ENCODE results near the gene SRMS.
A peak's percentile ranks its signal among the peaks of the same experiment; 100 is the strongest.

The SRMS gene

DNA sequence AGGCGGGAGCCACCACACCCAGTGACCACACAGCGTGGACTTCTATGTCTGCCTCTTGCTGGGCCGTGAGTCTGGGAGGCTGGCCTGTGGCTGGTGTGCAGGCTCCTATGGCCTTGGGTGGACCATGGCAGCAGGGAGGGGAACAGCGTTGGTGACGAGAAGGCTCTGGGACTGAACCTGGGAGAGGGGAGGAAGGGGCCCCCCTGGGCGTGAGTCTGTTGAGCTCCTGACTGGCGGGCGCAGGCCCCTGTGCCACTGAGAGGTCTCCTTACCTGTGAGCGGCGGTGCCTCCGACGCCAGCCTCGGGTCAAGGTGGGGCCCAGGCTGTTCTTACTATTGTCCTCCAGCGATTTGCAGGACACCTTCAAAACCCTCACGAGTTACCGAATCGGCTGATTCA is 39.2 kb upstream of the SRMS start:
- H3K4me3 ChIP-seq (ENCODE audit: control insufficient read depth in 1 of 7, extremely low read depth in 1 of 7, insufficient read depth in 4 of 7, low read depth in 2 of 7, low read length in 6 of 7): no peak overlapping the region
- no peak overlapping the region for H3K27ac ChIP-seq (ENCODE audit: insufficient read depth in 1 of 2, low read depth in 1 of 2, low read length in 2 of 2, poor library complexity in 1 of 2, severe bottlenecking in 2 of 2)
- POLR2A ChIA-PET: interaction anchor here (0.7 kb wide), 1 partner anchor 102 kb away, joined by 3 read pairs; no protein-coding TSS in a partner anchor
- DNase-seq: no peak
- peaks cover 0 to 24% (median 16%) of the 10 kb centered on the region in 4 experiments for H3K36me3 ChIP-seq (ENCODE audit: control insufficient read depth in 4 of 4, insufficient read depth in 4 of 4, low read length in 3 of 4)
- no peaks in the 10 kb centered on the region for H3K9me3 ChIP-seq (ENCODE audit: control extremely low read depth in 1 of 5, control insufficient read depth in 4 of 5, insufficient read depth in 2 of 5, low read depth in 1 of 5, low read length in 4 of 5)
- peaks cover 0 to 26% (median 25%) of the 10 kb centered on the region in 4 experiments for H3K4me1 ChIP-seq (ENCODE audit: control extremely low read depth in 1 of 4, control insufficient read depth in 4 of 4, insufficient read depth in 4 of 4, low read length in 3 of 4)
- no peaks in the 10 kb centered on the region for H3K27me3 ChIP-seq (replicated peaks in 2 of 5; ENCODE audit: control insufficient read depth in 4 of 5, insufficient read depth in 5 of 5, low read length in 4 of 5)
- WGBS (ENCODE audit: insufficient coverage): 94% methylated on average over 15 of the region's 17 CpGs
- CTCF ChIA-PET: no interaction called here

DNA sequence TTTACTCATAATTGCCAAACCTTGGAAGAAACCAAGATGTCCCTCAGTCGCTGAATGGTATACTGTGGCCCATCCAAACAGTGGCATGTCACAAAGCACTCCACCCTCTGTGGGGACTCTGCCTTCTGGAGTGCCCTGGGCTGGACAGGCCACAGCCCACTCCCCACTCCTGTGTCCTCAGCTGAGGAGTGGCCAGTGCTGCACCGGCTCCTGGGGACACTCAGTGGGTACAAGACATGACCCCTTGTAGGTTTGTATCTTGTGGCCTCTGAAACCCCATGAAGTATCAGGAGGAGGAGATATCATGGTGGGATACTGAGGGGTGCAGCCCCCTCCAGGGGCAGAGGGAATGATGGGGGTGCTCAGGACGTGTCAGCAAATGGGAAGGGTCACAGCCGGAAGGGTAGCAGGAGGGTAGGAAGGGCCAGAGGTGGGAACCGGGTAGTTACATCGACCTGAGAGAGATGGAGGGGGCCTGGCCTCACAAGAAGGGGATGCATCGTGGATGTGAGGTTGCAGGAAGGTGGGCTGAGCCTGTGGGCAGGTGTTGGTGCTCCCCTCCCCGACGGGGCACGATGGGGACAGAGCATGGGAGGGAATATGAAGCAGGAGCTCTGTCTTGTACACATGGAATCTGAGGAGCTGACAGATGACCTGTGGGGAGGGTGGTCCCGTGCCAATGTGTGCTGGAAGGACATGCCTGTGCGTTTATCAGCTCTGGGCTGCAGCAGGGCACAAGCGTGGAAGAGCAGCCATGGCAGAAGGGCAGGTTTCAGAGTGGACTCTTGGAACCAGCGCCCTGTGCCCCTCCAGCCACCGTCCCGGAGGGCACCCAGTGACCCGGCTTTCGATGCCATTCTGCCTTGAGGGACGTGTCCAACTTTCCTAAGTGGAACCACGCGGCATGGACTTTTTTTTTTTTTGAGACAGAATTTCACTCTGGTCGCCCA is 38.3 kb upstream of the SRMS start:
- Histone ChIP-seq H3K27me3 (replicated peaks in 2 of 5; ENCODE audit: control insufficient read depth in 4 of 5, insufficient read depth in 5 of 5, low read length in 4 of 5) (no peaks in the 10 kb centered on the region), H3K4me3 (ENCODE audit: control insufficient read depth in 1 of 7, extremely low read depth in 1 of 7, insufficient read depth in 4 of 7, low read depth in 2 of 7, low read length in 6 of 7) (no peak overlapping the region), H3K27ac (ENCODE audit: insufficient read depth in 1 of 2, low read depth in 1 of 2, low read length in 2 of 2, poor library complexity in 1 of 2, severe bottlenecking in 2 of 2) (no peak overlapping the region), H3K4me1 (ENCODE audit: control extremely low read depth in 1 of 4, control insufficient read depth in 4 of 4, insufficient read depth in 4 of 4, low read length in 3 of 4) (peaks cover 0 to 26% (median 25%) of the 10 kb centered on the region in 4 experiments), H3K36me3 (ENCODE audit: control insufficient read depth in 4 of 4, insufficient read depth in 4 of 4, low read length in 3 of 4) (peaks cover 0 to 17% (median 12%) of the 10 kb centered on the region in 4 experiments), H3K9me3 (ENCODE audit: control extremely low read depth in 1 of 5, control insufficient read depth in 4 of 5, insufficient read depth in 2 of 5, low read depth in 1 of 5, low read length in 4 of 5) (no peaks in the 10 kb centered on the region)
- WGBS (ENCODE audit: insufficient coverage): 95% methylated on average over 19 of the region's 22 CpGs
- no peak for DNase-seq
- CTCF ChIA-PET: interaction anchor here (1.4 kb wide), 1 partner anchor 28 kb away, joined by 3 read pairs; no protein-coding TSS in a partner anchor
- POLR2A ChIA-PET: interaction anchor here (0.7 kb wide), 1 partner anchor 103 kb away, joined by 3 read pairs; no protein-coding TSS in a partner anchor

DNA sequence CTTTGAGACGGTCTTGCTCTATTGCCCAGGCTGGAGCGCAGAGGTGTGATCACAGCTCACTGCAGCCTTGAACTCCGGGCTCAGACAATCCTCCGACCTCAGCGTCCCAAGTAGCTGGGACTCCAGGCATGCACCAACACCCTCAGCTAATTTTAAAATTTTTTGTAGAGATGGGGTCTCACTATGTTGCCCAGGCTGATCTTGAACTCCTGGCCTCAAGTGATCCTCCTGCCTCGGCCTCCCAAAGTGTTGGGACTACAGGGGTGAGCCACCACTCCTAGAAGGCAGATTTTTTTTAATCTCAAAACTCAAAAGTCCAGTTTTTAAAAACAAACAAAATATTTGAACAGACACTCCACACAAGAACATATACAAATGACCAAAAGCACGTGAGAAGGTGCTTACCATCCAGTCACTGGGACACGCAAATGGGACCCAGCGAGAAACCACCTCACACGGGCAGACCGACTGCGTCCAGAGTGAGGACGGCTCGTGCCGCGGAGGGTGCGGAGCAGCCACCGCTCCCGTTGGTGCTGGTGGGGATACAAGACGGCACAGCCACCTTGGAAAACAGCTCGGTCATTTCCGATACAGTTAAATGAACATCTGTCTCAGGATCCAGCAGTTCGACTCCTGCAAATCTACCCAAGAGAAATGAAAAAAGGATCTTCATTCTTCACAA is 35.0 kb upstream of the SRMS start:
- Histone ChIP-seq H3K4me3 (ENCODE audit: control insufficient read depth in 1 of 7, extremely low read depth in 1 of 7, insufficient read depth in 4 of 7, low read depth in 2 of 7, low read length in 6 of 7) (no peak overlapping the region), H3K36me3 (ENCODE audit: control insufficient read depth in 4 of 4, insufficient read depth in 4 of 4, low read length in 3 of 4) (no peaks in the 10 kb centered on the region), H3K27me3 (replicated peaks in 2 of 5; ENCODE audit: control insufficient read depth in 4 of 5, insufficient read depth in 5 of 5, low read length in 4 of 5) (peaks cover 0 to 4% (median 0%) of the 10 kb centered on the region in 5 experiments), H3K27ac (ENCODE audit: insufficient read depth in 1 of 2, low read depth in 1 of 2, low read length in 2 of 2, poor library complexity in 1 of 2, severe bottlenecking in 2 of 2) (no peak overlapping the region), H3K9me3 (ENCODE audit: control extremely low read depth in 1 of 5, control insufficient read depth in 4 of 5, insufficient read depth in 2 of 5, low read depth in 1 of 5, low read length in 4 of 5) (no peaks in the 10 kb centered on the region), H3K4me1 (ENCODE audit: control extremely low read depth in 1 of 4, control insufficient read depth in 4 of 4, insufficient read depth in 4 of 4, low read length in 3 of 4) (peaks cover 0 to 12% (median 9%) of the 10 kb centered on the region in 4 experiments)
- POLR2A ChIA-PET: interaction anchor here (0.6 kb wide), 1 partner anchor 12 kb away, joined by 5 read pairs; no protein-coding TSS in a partner anchor
- WGBS (ENCODE audit: insufficient coverage): 96% methylated on average over 22 of the region's 23 CpGs
- DNase-seq: no peak
- CTCF ChIA-PET: interaction anchor here (0.9 to 2.2 kb wide), 6 partner anchors 12 to 73 kb away, joined by 3 to 13 read pairs (median 4); partner anchors contain the start of gene PTK6

DNA sequence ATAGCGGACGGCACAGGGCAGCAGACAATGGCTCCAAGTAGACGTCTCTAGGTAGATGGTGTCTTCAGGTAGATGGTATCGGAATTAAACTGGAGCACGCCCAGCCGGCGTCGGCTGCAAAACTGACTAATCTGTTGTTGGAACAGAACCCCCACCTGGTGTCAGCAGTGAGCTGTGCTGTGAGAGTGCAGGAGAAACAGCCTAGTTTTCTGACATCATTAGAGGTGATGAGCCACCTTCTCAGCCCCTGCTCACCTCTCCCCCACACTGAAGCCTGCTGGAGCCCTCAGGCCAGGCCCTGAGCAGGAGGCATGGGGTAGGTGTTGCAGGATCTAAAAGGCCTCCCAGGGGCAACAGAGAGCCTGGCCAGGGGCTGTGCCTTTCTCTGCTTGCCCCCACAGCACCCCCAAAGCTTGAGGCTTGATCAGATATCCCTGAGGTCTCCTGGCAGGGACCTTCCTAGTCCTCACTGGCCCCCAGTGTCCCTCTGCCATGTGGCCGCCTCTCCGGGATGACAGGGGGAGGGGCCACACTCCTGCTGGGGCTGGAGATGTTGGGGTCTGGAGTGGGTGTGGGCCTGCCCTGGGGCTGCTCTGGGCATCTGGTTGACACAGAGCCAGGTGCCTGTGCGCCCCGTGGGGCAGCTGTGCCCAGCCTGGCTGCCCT is 33.4 kb upstream of the SRMS start:
- Histone ChIP-seq H3K27ac (ENCODE audit: insufficient read depth in 1 of 2, low read depth in 1 of 2, low read length in 2 of 2, poor library complexity in 1 of 2, severe bottlenecking in 2 of 2) (no peak overlapping the region), H3K4me1 (ENCODE audit: control extremely low read depth in 1 of 4, control insufficient read depth in 4 of 4, insufficient read depth in 4 of 4, low read length in 3 of 4) (no peaks in the 10 kb centered on the region), H3K27me3 (replicated peaks in 2 of 5; ENCODE audit: control insufficient read depth in 4 of 5, insufficient read depth in 5 of 5, low read length in 4 of 5) (peaks cover 0 to 4% (median 0%) of the 10 kb centered on the region in 5 experiments), H3K9me3 (ENCODE audit: control extremely low read depth in 1 of 5, control insufficient read depth in 4 of 5, insufficient read depth in 2 of 5, low read depth in 1 of 5, low read length in 4 of 5) (no peaks in the 10 kb centered on the region), H3K36me3 (ENCODE audit: control insufficient read depth in 4 of 4, insufficient read depth in 4 of 4, low read length in 3 of 4) (no peaks in the 10 kb centered on the region), H3K4me3 (ENCODE audit: control insufficient read depth in 1 of 7, extremely low read depth in 1 of 7, insufficient read depth in 4 of 7, low read depth in 2 of 7, low read length in 6 of 7) (no peak overlapping the region)
- ChIA-PET CTCF (interaction anchor here (1.0 to 2.2 kb wide), 8 partner anchors 9 to 74 kb away, joined by 3 to 13 read pairs (median 4); partner anchors contain the start of genes FNDC11 and PTK6), POLR2A (no interaction called here)
- DNase-seq: peak; percentile 70 to 87 (median 82)
- WGBS (ENCODE audit: insufficient coverage): 42% methylated on average over 12 of the region's 12 CpGs

DNA sequence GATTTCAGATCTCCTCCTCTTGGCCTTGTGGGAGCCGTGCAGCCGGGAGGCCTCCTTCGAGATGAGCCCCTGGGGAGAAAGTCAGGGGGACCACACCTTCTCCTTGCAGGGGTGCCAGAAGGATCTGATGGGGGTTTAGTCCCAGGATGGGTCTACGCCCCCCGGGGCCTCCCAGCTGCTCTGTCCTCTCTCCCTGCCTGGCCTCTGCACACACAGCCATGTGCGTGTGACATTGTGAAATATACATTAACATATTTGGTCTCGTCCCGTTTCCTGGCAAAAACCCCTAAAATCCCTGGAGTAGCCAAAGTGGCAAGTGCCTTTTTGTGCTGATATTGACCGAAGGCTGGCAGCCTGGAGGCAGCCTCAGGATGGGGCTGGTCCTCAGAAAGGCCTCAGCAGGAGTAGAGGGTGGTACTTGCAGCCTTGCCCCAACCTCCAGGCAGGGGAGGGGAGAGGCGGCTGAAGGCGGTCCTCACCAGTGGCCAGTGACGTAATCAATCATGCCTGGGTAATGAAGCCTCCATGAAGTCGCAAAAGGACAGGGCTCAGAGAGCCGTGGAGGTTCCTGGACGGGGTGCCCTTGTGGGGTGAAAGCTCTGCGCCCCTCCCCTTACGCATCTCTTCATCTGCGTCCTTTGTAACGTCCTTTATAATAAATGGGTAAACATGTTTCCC is 31.6 kb upstream of the SRMS start:
- no peaks in the 10 kb centered on the region for H3K36me3 ChIP-seq (ENCODE audit: control insufficient read depth in 4 of 4, insufficient read depth in 4 of 4, low read length in 3 of 4)
- peaks cover 0 to 8% (median 3%) of the 10 kb centered on the region in 5 experiments for H3K27me3 ChIP-seq (replicated peaks in 2 of 5; ENCODE audit: control insufficient read depth in 4 of 5, insufficient read depth in 5 of 5, low read length in 4 of 5)
- H3K4me1 ChIP-seq (ENCODE audit: control extremely low read depth in 1 of 4, control insufficient read depth in 4 of 4, insufficient read depth in 4 of 4, low read length in 3 of 4): peaks cover 0 to 6% (median 3%) of the 10 kb centered on the region in 4 experiments
- no peak overlapping the region for H3K4me3 ChIP-seq (ENCODE audit: control insufficient read depth in 1 of 7, extremely low read depth in 1 of 7, insufficient read depth in 4 of 7, low read depth in 2 of 7, low read length in 6 of 7)
- CTCF ChIA-PET: interaction anchor here (1.0 to 1.6 kb wide), 6 partner anchors 10 to 183 kb away, joined by 3 to 5 read pairs (median 4); partner anchors contain the start of gene PTK6
- H3K27ac ChIP-seq (ENCODE audit: insufficient read depth in 1 of 2, low read depth in 1 of 2, low read length in 2 of 2, poor library complexity in 1 of 2, severe bottlenecking in 2 of 2): no peak overlapping the region
- 94% methylated on average over 15 of the region's 19 CpGs for WGBS (ENCODE audit: insufficient coverage)
- POLR2A ChIA-PET: no interaction called here
- no peak for DNase-seq
- no peaks in the 10 kb centered on the region for H3K9me3 ChIP-seq (ENCODE audit: control extremely low read depth in 1 of 5, control insufficient read depth in 4 of 5, insufficient read depth in 2 of 5, low read depth in 1 of 5, low read length in 4 of 5)

DNA sequence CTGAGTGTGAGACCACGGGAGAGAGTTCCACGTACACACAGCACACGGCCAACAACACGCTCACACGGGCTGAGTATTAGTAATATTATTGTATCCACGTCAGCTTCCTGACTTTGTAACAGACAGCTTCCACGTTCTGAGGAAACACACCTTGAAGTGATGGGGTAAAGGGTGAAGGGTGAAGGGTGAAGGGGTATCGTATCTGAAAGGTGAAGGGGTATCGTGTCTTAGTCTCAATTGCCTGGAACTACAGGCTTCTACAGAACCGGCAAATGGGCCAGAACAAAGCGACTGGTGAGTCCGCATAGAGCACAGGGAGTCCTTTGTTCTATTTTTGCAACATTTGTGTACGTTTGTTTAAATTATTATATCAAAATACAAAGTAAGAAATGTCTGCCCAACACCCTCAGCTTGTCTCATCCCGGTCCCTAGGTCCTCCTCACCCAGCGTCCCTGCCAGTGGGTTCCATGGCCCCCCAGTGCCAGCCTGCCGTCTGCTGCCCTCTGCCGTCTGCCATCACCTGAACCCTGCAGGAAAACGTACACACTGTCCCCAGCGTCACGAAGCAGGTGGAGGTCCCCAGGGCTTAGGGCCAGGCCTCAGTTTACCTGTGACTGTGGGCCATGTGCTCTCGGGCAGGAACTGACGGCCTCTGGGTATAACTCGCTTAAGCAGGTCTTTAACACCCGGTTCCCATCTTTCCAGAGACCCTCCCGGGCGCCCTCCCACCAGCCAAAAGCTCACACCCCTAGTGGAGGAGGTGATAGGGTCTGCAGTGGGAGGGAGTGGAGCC is 30.9 kb upstream of the SRMS start:
- CTCF ChIA-PET: interaction anchor here (0.9 to 1.6 kb wide), 8 partner anchors 9 to 184 kb away, joined by 3 to 9 read pairs (median 3); partner anchors contain the start of gene PTK6
- peaks cover 0 to 10% (median 6%) of the 10 kb centered on the region in 4 experiments for H3K4me1 ChIP-seq (ENCODE audit: control extremely low read depth in 1 of 4, control insufficient read depth in 4 of 4, insufficient read depth in 4 of 4, low read length in 3 of 4)
- H3K27ac ChIP-seq (ENCODE audit: insufficient read depth in 1 of 2, low read depth in 1 of 2, low read length in 2 of 2, poor library complexity in 1 of 2, severe bottlenecking in 2 of 2): no peak overlapping the region
- peak in 1 of 3 donors; percentile 22 for DNase-seq
- WGBS (ENCODE audit: insufficient coverage): 88% methylated on average over 15 of the region's 26 CpGs
- H3K4me3 ChIP-seq (ENCODE audit: control insufficient read depth in 1 of 7, extremely low read depth in 1 of 7, insufficient read depth in 4 of 7, low read depth in 2 of 7, low read length in 6 of 7): no peak overlapping the region
- no peaks in the 10 kb centered on the region for H3K36me3 ChIP-seq (ENCODE audit: control insufficient read depth in 4 of 4, insufficient read depth in 4 of 4, low read length in 3 of 4)
- no peaks in the 10 kb centered on the region for H3K9me3 ChIP-seq (ENCODE audit: control extremely low read depth in 1 of 5, control insufficient read depth in 4 of 5, insufficient read depth in 2 of 5, low read depth in 1 of 5, low read length in 4 of 5)
- POLR2A ChIA-PET: no interaction called here
- peaks cover 0 to 8% (median 3%) of the 10 kb centered on the region in 5 experiments for H3K27me3 ChIP-seq (replicated peaks in 2 of 5; ENCODE audit: control insufficient read depth in 4 of 5, insufficient read depth in 5 of 5, low read length in 4 of 5)

All from common myeloid progenitor, CD34-positive (primary cell).